Measurements from ENCODE around the gene CDH13. TPM values are rescaled to one million over a fixed set of nuclear protein-coding genes. Genes with fewer than 3 reads are reported as not detected.

Gene CDH13
- total and polyA plus RNA-seq, 10 of the 15 experiments (the other 5 are each of a cell fraction or from before 2014, with no cell fraction given) = under 0.01 to 0.05 TPM; not detected in 8

- no peak for TF ChIP-seq PKNOX1 (IDR thresholded peaks at IDR 0.05)
- TF ChIP-seq MEF2B (IDR thresholded peaks at IDR 0.05; ENCODE audit: partially characterized antibody, poor library complexity, severe bottlenecking) = no peak
- TF ChIP-seq SP1 (IDR thresholded peaks at IDR 0.05; ENCODE audit: low read depth, low read length) = no peak
- TF ChIP-seq TCF3 (IDR thresholded peaks at IDR 0.05; ENCODE audit: borderline replicate concordance, insufficient read depth, low read depth, low read length) = no peak
- TF ChIP-seq PML (IDR thresholded peaks at IDR 0.05; ENCODE audit: low read length) = no peak
- TF ChIP-seq HCFC1 (IDR thresholded peaks at IDR 0.05; ENCODE audit: low read length) = no peak
- no peak for TF ChIP-seq ZSCAN29 (IDR thresholded peaks at IDR 0.05)
- TF ChIP-seq RAD21 (IDR thresholded peaks at IDR 0.05; ENCODE audit: insufficient read depth, low read depth, low read length) = no peak
- TF ChIP-seq TARDBP (IDR thresholded peaks at IDR 0.05; ENCODE audit: borderline replicate concordance) = no peak
- no peak for TF ChIP-seq IRF3 (IDR thresholded peaks at IDR 0.05)
- no peak for TF ChIP-seq ZBTB33 (IDR thresholded peaks at IDR 0.05)
Observed at GRCh38 chr16:83797013-83797412, 1170.2 kb downstream of the CDH13 start (continued).
